Measurements from ENCODE around the gene PPP3CA. TPM values are rescaled to one million over a fixed set of nuclear protein-coding genes. Genes with fewer than 3 reads are reported as not detected.

PPP3CA gene
- total RNA-seq, 2 donors from 2014 or later = 14.6 to 20.5 TPM

DNA sequence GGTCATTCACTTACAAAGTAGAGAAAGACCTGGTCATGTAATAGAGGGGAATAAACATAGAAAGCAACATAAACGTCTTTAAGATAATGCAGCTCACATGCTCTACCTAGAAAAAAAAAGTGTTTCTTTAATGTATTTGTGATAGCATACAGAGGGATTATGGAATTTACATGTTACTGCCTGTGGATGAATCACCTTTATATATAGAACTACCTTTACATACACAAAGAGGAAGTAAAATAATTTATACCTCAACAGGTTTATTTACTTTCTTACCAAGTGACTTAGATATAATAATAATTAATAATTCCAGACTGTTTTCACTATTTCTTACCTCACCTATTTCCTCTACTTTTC, 81.5 kb downstream of the PPP3CA start:
- Mint-ChIP-seq H3K36me3 (ENCODE audit: low read depth) (no peaks in the 10 kb centered on the region), H3K9me3 (no peaks in the 10 kb centered on the region), H3K27ac (no peak overlapping the region), H3K4me1 (peaks cover 15% of the 10 kb centered on the region), H3K4me3 (no peak overlapping the region), H3K27me3 (no peaks in the 10 kb centered on the region)
- ATAC-seq (replicated peaks) = no peak

DNA sequence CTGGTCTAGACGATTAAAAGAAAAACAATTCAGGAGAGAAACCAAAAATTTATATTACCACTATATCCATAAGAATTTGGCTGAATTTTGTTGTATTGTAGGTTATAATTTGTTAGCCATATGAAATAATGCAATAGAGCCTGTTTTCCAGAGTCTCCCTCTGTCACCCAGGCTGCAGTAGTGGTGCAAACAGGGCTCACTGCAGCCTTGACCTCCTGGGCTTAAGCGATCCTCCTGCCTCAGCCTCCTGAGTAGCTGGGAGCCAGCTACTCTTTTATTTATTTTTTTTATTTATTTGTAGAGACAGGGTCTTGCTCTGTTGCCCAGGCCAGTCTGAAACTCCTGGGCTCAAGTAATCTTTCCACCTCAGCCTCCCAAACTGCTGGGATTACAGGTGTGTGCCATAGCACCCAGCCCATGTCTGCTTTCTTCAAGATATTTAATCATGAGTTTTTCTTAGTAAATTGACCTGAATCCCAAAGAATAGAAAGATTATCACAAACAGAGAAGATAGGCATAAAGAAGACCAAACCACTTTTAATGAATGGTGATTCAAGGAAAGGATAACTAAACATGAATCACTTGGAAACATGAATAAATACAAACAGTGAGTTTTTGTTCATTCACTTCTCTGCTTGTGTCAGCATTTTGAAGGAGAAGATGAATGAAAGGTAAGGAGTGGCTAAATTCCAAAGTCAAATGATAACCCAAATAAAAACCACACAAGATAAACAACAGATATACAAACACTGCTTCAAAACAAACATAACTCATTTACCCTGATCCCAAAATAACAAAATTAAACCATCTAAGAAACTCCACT, 82.1 kb downstream of the PPP3CA start:
- no peaks in the 10 kb centered on the region for H3K9me3 Mint-ChIP-seq
- H3K4me1 Mint-ChIP-seq = peaks cover 14% of the 10 kb centered on the region
- no peak overlapping the region for H3K27ac Mint-ChIP-seq
- H3K36me3 Mint-ChIP-seq (ENCODE audit: low read depth) = no peaks in the 10 kb centered on the region
- ATAC-seq (replicated peaks) = peak; percentile 23
- H3K4me3 Mint-ChIP-seq = no peak overlapping the region
- H3K27me3 Mint-ChIP-seq = no peaks in the 10 kb centered on the region

DNA sequence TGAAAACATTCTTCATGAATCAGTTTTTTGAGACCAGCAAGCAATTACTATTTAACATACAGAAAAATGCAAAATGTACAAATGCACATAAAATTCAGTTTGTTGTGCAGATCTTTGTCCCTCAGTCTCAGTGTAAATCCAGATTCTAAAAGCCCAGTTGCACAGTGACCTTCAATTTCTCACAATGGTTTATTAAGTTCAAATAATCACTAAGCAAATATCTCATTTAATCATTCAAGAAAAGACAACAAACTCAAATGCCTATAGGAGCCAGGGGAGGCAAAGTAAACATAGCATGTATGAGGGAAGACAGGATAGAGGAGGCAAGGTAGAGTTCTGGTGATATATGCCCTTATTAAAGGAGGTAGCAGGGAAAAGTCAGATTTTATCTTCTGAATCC, 82.8 kb downstream of the PPP3CA start:
- no peak for ATAC-seq (replicated peaks)
- no peak overlapping the region for H3K4me3 Mint-ChIP-seq
- no peaks in the 10 kb centered on the region for H3K27me3 Mint-ChIP-seq
- no peaks in the 10 kb centered on the region for H3K36me3 Mint-ChIP-seq (ENCODE audit: low read depth)
- peaks cover 19% of the 10 kb centered on the region for H3K4me1 Mint-ChIP-seq
- no peak overlapping the region for H3K27ac Mint-ChIP-seq
- H3K9me3 Mint-ChIP-seq = no peaks in the 10 kb centered on the region

DNA sequence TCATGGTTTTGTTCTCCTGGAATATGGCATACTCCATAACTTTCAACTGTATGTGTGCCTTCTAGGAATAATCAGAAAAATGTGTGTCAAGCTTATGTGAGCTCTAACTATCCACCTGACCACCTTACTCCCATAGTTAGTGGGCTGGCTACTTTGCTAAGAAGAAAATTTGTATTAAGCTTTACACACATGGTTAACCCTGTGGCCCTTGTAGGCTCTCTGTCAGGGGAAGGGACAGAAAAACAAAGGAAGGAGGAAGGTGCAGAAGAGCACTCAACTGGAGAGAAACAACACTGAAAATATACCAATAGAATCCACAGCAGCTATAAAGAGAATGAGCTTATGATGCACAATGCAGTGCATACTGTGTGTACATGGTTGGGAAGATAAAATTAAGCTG, 84.6 kb downstream of the PPP3CA start:
- Mint-ChIP-seq H3K27me3 (no peaks in the 10 kb centered on the region), H3K9me3 (peaks cover 5% of the 10 kb centered on the region), H3K27ac (peak overlapping the region; percentile 52), H3K4me3 (no peak overlapping the region), H3K4me1 (peaks cover 32% of the 10 kb centered on the region), H3K36me3 (ENCODE audit: low read depth) (no peaks in the 10 kb centered on the region)
- ATAC-seq (replicated peaks) = no peak

DNA sequence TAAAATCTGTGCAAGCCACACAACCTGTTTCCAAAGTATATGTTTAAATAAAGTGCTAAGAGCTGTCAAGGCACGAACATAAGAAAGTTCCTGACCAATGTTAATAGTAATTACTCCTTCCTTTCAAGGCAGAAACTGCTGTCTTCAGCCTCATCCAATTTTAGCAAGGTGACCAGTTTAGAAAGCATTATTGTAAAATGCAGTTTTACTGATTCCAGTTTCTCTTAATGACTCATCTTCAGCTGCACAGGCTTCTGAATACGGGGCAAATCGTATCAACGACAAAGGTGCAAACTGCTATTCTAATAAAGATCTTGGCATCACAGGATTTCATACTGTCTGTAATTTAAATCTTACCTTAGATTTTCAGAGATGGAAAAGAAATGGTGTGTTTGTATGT, 87.5 kb downstream of the PPP3CA start:
- peak overlapping the region; percentile 40 for H3K27ac Mint-ChIP-seq
- peak overlapping the region; percentile 48 for H3K4me3 Mint-ChIP-seq
- H3K36me3 Mint-ChIP-seq (ENCODE audit: low read depth) = no peaks in the 10 kb centered on the region
- no peaks in the 10 kb centered on the region for H3K27me3 Mint-ChIP-seq
- peaks cover 5% of the 10 kb centered on the region for H3K9me3 Mint-ChIP-seq
- peaks cover 46% of the 10 kb centered on the region for H3K4me1 Mint-ChIP-seq
- peak; percentile 82 for ATAC-seq (replicated peaks)

DNA sequence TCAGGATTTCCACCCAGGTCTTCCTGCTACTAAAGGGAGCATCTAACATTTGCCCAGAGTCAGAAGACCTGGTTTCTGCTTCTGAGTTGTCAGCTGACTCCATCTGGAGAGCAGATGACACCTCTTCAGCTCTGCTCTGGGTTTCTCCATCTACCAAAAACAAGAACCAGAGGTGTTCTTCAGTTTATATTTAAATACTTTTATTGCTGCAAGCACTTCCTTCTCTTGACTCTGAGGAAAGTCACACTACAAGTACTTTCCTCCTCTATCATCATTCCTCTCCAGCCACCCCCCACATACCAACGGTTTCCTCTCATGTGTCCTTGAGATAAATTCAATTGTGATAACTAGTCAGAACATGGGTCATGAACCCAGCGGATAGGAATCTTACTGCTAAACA, 88.4 kb downstream of the PPP3CA start:
- H3K4me3 Mint-ChIP-seq = peak overlapping the region; percentile 51

DNA sequence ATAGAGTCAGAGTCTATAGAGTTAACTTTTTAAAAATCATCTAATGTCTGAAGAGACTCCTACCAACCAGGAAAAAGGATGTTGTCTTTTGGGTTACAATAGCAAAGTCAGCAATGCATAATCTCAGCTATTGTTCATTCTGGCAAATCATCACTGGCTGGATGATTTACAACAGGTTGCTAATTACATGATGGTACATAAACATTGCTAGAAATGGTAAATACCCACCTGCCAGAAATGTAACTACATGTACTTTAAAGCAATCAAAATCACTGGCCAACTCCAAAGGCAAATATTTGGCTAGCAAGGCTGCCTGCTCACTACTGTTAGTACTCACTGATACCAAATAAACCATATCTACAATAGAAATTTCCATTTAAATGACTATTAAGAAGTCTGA, 91.1 kb downstream of the PPP3CA start:
- no peaks in the 10 kb centered on the region for H3K36me3 Mint-ChIP-seq (ENCODE audit: low read depth)
- no peaks in the 10 kb centered on the region for H3K27me3 Mint-ChIP-seq
- no peak overlapping the region for H3K4me3 Mint-ChIP-seq
- ATAC-seq (replicated peaks) = no peak
- peaks cover 39% of the 10 kb centered on the region for H3K4me1 Mint-ChIP-seq
- H3K9me3 Mint-ChIP-seq = peaks cover 5% of the 10 kb centered on the region
- H3K27ac Mint-ChIP-seq = no peak overlapping the region

More for the DNA sequence above, 88.4 kb downstream of the PPP3CA start:
- Mint-ChIP-seq H3K27me3 (no peaks in the 10 kb centered on the region), H3K9me3 (peaks cover 5% of the 10 kb centered on the region), H3K36me3 (ENCODE audit: low read depth) (no peaks in the 10 kb centered on the region), H3K4me1 (peaks cover 42% of the 10 kb centered on the region), H3K27ac (peak overlapping the region; percentile 40)
- ATAC-seq (replicated peaks) = peak; percentile 59

DNA sequence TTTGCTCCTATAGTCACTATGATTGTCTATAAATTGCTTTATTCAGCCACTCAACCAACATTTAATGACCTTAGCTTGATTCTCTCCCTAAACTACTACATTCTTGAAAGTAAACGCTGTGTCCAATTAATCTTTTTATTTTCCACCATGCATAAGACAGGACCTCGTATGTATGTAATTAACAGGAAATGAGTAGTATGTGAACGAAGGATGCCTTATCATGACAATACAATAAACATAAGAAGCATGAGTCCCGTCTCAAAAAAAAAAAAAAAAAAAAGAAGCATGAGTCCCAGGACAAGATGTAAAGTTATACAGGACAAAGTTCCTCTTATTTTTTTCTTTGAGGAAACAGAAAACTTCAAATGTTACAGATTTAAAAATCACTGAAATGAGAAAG, 92.5 kb downstream of the PPP3CA start:
- peaks cover 37% of the 10 kb centered on the region for H3K4me1 Mint-ChIP-seq
- H3K9me3 Mint-ChIP-seq = peaks cover 5% of the 10 kb centered on the region
- no peak overlapping the region for H3K27ac Mint-ChIP-seq
- H3K4me3 Mint-ChIP-seq = no peak overlapping the region
- H3K36me3 Mint-ChIP-seq (ENCODE audit: low read depth) = no peaks in the 10 kb centered on the region
- no peak for ATAC-seq (replicated peaks)
- H3K27me3 Mint-ChIP-seq = no peaks in the 10 kb centered on the region

DNA sequence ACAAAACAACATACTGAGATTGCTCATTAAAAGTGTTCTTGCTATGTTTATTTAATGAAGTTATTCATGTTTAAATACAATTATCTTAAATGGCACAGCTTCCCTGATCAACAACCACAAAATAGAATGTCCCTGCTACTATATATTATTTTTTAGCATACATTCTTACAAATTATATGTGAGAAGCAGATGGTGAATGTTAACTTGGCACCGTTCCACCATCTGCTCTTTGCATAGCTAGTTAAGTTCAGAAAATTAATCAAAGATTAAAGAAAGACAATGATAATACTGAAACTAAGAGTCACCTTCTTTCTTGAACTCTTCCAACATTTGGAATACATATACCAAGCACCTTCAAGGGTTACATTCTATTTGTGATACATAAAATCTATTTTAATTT, 94.2 kb downstream of the PPP3CA start:
- Mint-ChIP-seq H3K27ac (no peak overlapping the region), H3K9me3 (no peaks in the 10 kb centered on the region), H3K36me3 (ENCODE audit: low read depth) (no peaks in the 10 kb centered on the region), H3K27me3 (no peaks in the 10 kb centered on the region), H3K4me3 (no peak overlapping the region), H3K4me1 (peaks cover 22% of the 10 kb centered on the region)
- no peak for ATAC-seq (replicated peaks)

DNA sequence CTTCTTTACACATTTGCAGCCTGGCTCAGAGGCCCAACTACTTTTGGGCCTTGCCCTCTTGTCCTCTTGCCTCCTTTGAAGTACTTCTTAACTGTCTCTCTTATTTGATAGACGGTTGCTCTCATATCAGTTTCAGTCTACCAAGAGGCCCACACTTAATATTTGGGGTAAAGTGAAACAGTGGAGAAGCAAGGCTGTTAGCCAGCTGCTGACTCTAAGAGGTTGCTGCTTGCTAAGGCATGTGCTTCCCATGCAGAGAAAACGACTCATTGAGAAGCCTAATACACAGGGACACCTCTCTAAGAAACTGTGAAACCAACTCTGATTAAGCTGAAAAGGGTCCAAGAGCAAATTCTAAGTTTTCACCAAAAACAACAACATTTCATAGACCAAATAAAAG, 94.6 kb downstream of the PPP3CA start:
- Mint-ChIP-seq H3K9me3 (no peaks in the 10 kb centered on the region), H3K4me3 (no peak overlapping the region), H3K27me3 (no peaks in the 10 kb centered on the region), H3K36me3 (ENCODE audit: low read depth) (no peaks in the 10 kb centered on the region), H3K4me1 (peaks cover 21% of the 10 kb centered on the region), H3K27ac (no peak overlapping the region)
- no peak for ATAC-seq (replicated peaks)

DNA sequence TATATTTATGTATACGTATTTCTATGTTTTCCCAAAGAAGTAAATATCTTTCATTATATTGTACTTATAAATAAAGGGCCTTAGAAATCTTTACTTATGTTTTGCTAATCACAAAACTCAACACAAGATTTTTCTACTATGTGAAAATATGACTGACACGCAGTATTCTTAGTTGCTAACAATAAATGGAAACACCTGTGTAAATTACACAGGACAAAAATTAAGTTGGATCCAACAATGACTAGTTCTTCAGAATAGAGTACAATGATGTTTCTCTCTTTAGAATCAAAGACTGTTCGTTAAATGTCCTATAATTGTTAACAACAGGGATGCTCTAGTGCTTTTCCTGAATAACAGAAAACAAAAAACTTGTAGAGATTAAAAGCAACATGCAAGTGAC, 96.1 kb downstream of the PPP3CA start:
- Mint-ChIP-seq H3K36me3 (ENCODE audit: low read depth) (no peaks in the 10 kb centered on the region), H3K4me1 (peaks cover 15% of the 10 kb centered on the region), H3K4me3 (no peak overlapping the region), H3K9me3 (no peaks in the 10 kb centered on the region), H3K27me3 (no peaks in the 10 kb centered on the region), H3K27ac (no peak overlapping the region)
- no peak for ATAC-seq (replicated peaks)

DNA sequence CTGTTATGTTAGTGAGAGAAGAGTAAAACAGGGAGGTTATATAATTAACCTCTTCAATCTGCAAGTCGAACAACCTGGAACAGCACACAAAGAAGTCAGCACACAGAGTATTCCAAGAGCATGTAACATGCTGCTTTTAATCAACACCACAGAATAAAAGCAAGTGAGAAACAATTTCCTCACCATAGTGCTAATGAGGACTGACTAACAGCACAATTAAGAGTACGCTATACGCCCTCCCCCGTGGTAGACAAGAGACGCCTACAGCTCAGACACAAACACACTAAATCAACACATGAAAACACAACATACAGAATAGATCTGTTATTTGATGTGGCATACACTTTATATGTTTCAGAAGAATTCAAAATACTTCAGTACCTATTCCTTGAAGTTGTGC, 103.0 kb downstream of the PPP3CA start:
- Mint-ChIP-seq H3K27ac (no peak overlapping the region), H3K4me3 (no peak overlapping the region), H3K36me3 (ENCODE audit: low read depth) (no peaks in the 10 kb centered on the region), H3K4me1 (peaks cover 8% of the 10 kb centered on the region), H3K27me3 (no peaks in the 10 kb centered on the region), H3K9me3 (no peaks in the 10 kb centered on the region)
- ATAC-seq (replicated peaks) = no peak

DNA sequence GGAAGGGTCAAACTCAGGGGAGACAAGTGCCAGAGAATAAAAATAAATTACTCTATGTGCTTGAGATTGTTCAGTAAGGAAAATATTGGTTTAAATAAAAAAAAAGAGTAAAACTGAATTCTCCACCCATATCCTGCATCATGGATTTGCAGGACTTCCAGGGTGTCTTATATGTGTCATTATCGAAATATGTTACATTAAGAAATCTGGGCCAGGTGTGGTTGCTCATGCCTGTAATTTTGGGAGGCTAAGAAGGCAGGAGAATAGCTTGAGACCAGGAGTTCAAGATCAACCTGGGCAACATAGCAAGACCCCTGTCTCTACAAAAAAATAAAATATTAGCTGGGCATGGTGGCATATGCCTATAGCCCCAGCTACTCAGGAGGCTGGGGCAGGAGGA, 104.9 kb downstream of the PPP3CA start:
- ATAC-seq (replicated peaks) = no peak
- no peak overlapping the region for H3K27ac Mint-ChIP-seq

DNA sequence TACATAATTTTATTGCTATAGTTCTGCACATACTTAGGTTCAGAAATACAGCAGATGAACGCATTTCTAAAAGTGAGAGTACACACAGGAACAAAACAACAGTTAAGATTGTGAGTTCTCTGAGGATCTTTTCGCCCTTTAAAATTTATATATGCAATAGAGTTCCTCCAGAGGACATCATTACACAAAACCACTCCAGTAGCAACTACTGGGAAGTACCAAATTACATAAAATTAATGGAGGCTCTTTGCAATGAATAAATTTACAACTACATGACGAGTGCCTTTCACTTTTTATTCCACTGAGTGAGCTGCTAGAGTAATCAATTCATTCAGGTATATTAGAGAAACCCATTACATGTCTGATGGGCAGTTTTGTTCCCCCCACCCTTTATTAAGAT, 107.2 kb downstream of the PPP3CA start:
- H3K4me1 Mint-ChIP-seq = peaks cover 14% of the 10 kb centered on the region
- no peak overlapping the region for H3K27ac Mint-ChIP-seq
- no peaks in the 10 kb centered on the region for H3K27me3 Mint-ChIP-seq
- no peaks in the 10 kb centered on the region for H3K9me3 Mint-ChIP-seq
- no peak for ATAC-seq (replicated peaks)
- H3K36me3 Mint-ChIP-seq (ENCODE audit: low read depth) = no peaks in the 10 kb centered on the region
- no peak overlapping the region for H3K4me3 Mint-ChIP-seq

More for the DNA sequence above, 104.9 kb downstream of the PPP3CA start:
- H3K4me3 Mint-ChIP-seq = no peak overlapping the region
- H3K9me3 Mint-ChIP-seq = no peaks in the 10 kb centered on the region
- H3K36me3 Mint-ChIP-seq (ENCODE audit: low read depth) = no peaks in the 10 kb centered on the region
- H3K27me3 Mint-ChIP-seq = no peaks in the 10 kb centered on the region
- peaks cover 8% of the 10 kb centered on the region for H3K4me1 Mint-ChIP-seq

DNA sequence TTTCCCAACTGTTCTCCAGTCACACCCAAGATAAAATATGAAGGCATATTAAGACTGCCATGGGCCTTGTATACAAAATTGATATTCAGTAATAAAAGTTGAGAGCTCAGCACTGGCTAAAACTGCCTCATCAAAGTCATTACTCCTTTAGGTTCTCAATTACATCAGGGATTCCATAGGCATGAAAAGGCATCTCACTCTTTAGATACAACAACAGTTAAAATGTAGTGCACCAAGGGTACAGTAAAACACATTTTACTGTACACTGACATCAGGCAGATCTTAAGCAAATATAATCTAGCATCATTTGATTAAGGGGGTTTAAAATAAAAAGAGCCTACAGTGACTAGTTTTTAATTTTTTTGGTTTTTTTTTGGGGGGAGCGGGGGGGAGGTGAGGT, 107.7 kb downstream of the PPP3CA start:
- Mint-ChIP-seq H3K9me3 (no peaks in the 10 kb centered on the region), H3K36me3 (ENCODE audit: low read depth) (no peaks in the 10 kb centered on the region), H3K4me3 (no peak overlapping the region), H3K4me1 (peaks cover 14% of the 10 kb centered on the region), H3K27me3 (no peaks in the 10 kb centered on the region), H3K27ac (no peak overlapping the region)
- ATAC-seq (replicated peaks) = no peak

DNA sequence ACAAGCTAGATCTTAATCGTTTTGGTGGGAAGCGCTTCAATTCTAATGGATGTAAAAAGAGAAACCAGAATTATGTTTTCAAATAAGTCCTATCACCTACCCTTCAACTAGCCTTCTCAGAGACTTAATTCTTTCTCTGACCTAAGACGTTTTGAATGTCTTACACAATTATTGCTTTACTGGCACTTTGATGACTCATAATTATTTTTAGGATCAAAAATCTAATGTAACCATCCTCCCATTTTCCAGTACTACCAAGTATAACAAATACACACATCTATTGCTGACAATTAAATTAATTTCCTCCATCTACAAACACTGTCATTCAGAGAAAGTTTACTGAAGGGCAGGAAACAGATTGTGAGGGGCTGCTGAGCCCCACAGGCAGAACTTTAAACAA, 108.6 kb downstream of the PPP3CA start:
- H3K9me3 Mint-ChIP-seq = no peaks in the 10 kb centered on the region

More for the DNA sequence above, 108.6 kb downstream of the PPP3CA start:
- Mint-ChIP-seq H3K4me3 (no peak overlapping the region), H3K36me3 (ENCODE audit: low read depth) (no peaks in the 10 kb centered on the region), H3K27me3 (no peaks in the 10 kb centered on the region), H3K27ac (no peak overlapping the region), H3K4me1 (peaks cover 9% of the 10 kb centered on the region)
- no peak for ATAC-seq (replicated peaks)
